HUES64 (cell line): Measurements from ENCODE around the gene ANXA10.
"Not testable (repeated sequence)": the region's sequence is repeated elsewhere in the genome, so short reads cannot be mapped to it uniquely, and the experiment has no call there.

ENCODE experiments used
- H3K27ac ChIP-seq: 2 replicates; pipeline ENCODE4 v1.7.0; 2013; ENCODE audit warnings: low read depth, low read length, inconsistent platforms
- H3K27me3 ChIP-seq: 2 replicates; pipeline ENCODE4 v1.6.1; 2013; ENCODE audit warnings: mild to moderate bottlenecking, low read length; ENCODE audit not compliant: insufficient read depth
- H3K36me3 ChIP-seq: 2 replicates; pipeline ENCODE4 v1.6.1; 2013; ENCODE audit warnings: mild to moderate bottlenecking, low read length; ENCODE audit not compliant: insufficient read depth
- H3K4me1 ChIP-seq: 2 replicates; pipeline ENCODE4 v1.6.1; 2013; ENCODE audit warnings: mild to moderate bottlenecking, low read length, moderate library complexity; ENCODE audit not compliant: insufficient read depth
- H3K4me3 ChIP-seq: 2 replicates; pipeline ENCODE4 v1.5.1; 2013; ENCODE audit warnings: mild to moderate bottlenecking, low read length, moderate library complexity
- H3K9ac ChIP-seq: 2 replicates; pipeline ENCODE4 v1.6.1; 2013; ENCODE audit warnings: mild to moderate bottlenecking, low read depth, low read length
- H3K9me3 ChIP-seq: 2 replicates; pipeline ENCODE4 v1.6.1; 2013; ENCODE audit warnings: low read depth, low read length; ENCODE audit not compliant: insufficient read depth
- WGBS: fragments of 150-250, 120-280 bp; methylation state at CpG from one replicate; pipeline ENCODE4 v1.1.7; 2013; ENCODE audit warnings: missing lambda C conversion rate; 5-methylcytosine and 5-hydroxymethylcytosine counted together

Gene ANXA10

DNA sequence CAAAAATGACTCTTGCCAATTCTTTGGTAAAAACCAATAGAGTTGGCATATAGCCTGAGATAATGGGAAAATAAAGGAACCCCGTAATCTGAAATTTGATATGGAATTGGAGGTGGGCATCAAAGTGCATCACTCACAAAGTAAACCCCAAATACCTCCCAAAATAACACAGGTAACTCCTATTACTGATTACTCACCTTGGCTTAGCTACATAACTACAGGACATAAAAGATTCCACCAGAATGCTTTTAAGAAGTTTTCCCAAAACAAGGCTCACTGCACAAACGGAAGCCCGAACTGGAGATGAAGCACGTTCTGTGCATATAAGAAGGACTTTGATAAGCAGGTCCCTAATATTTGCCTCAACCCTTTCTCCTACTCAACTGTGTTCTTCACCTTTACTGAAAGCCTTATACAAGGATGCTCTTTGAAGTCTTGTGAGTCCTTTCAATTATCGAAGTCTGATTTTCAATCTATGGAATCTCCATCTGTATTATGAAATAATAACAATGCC lies 14.6 kb upstream of the ANXA10 start:
- Histone ChIP-seq H3K4me1 (peaks cover 10% of the 10 kb centered on the region; the same call in 1 of the 2 replicates), H3K4me3 (no peak overlapping the region), H3K27ac (no peak overlapping the region), H3K36me3 (no peaks in the 10 kb centered on the region), H3K9me3 (no peaks in the 10 kb centered on the region), H3K27me3 (no peaks in the 10 kb centered on the region), H3K9ac (no peak overlapping the region)
- WGBS: 96% methylated on average over 3 of the region's 5 CpGs

DNA sequence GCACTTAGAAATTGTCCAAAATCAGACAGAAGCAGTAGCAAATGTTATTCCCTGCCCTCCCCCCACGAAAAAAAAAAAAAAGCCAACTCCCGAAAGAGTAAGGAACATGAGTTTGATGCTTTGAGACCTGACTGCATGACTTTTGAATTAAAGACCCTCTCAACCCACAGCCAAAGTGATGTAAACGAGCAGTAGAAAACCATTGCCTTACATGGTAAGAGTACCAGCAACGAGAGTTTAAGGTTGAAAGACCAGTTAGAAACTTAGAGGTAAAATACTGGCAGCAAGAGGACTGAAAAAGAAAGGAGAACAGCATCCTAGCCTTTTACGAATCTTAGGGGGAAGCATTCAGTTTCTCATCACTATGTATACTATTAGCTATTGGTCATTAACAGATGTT lies 10.0 kb upstream of the ANXA10 start:
- WGBS: 85% methylated on average over 5 of the region's 5 CpGs
- peaks cover 10% of the 10 kb centered on the region; the same call in 1 of the 2 replicates for H3K4me1 ChIP-seq
- H3K9ac ChIP-seq: no peak overlapping the region
- no peak overlapping the region for H3K27ac ChIP-seq
- no peak overlapping the region for H3K4me3 ChIP-seq
- no peaks in the 10 kb centered on the region for H3K36me3 ChIP-seq
- peaks cover 7% of the 10 kb centered on the region for H3K9me3 ChIP-seq
- no peaks in the 10 kb centered on the region for H3K27me3 ChIP-seq

DNA sequence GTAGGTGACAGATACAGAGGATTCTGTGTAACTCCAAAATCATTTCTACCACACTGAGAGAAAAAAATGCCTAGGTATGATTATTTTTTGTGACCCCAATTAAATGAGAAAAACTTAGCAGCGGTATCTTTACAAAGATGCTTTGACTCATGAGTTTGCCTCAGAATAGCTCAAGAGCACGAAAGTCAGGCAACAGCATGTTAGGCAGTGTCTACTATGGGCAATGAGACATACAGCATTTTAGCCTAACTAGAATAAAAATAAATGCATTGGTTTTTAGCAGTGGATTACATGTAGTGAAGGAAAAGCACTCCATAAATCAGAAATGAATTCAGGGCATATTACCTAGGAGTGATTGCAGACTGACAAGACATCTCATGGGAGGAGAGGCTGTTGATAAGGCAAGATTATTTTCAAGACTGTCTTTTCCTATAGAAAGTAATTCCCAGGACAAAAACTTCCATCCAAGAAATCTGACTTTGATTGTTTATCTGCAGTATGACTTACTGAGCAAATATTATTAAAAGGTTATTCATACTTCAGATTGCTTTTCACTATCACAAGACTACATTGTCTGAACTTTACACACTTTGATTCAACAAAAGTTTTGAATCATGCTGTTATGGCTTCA lies 3.6 kb downstream of the ANXA10 start:
- Histone ChIP-seq H3K36me3 (no peaks in the 10 kb centered on the region), H3K4me3 (no peak overlapping the region), H3K9ac (no peak overlapping the region), H3K27me3 (no peaks in the 10 kb centered on the region), H3K4me1 (no peaks in the 10 kb centered on the region), H3K27ac (no peak overlapping the region), H3K9me3 (no peaks in the 10 kb centered on the region)
- WGBS: 95% methylated on average over 2 of the region's 2 CpGs

DNA sequence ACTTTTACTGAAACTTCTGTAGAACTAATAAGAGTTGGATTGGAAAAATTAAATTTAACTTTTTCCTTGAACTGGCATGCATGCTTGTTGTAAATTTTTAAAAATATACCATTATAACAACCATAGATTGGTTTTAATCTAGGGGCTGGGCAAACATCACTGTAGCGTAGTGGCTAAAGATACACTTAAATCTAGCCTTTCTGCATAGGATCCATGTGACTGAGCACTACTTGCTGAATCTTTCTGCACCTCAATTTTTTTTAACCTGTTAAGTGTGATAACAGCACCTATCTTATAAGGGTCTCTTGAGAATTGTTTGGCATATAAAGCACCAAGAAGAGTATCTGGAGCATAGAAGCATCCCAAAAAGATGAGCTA lies 4.1 kb downstream of the ANXA10 start:
- 100% methylated on average over 1 of the region's 1 CpG for WGBS
- H3K27ac ChIP-seq: no peak overlapping the region

DNA sequence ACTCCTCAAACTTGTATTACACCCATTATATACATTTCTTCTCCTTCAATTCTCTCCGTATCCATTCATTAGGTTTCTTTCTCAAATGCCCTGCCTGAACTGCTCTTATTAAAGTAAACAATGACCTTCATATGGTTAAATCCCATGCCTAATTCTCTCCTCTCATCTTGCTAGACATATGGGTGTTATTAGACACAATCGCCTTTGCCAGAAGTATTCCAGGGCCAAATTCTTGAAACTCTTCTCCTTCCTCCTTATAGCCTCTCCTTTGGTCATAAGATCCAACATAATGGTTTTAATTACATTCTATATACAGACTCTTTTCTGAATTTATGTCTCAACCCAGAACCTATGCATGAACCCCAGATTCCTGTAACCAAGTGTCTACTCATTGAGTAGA lies 4.8 kb downstream of the ANXA10 start:
- Histone ChIP-seq H3K9ac (no peak overlapping the region), H3K36me3 (no peaks in the 10 kb centered on the region), H3K4me1 (no peaks in the 10 kb centered on the region), H3K27ac (no peak overlapping the region), H3K27me3 (no peaks in the 10 kb centered on the region), H3K4me3 (no peak overlapping the region), H3K9me3 (no peaks in the 10 kb centered on the region)
- WGBS: 95% methylated on average over 2 of the region's 2 CpGs

More for the DNA sequence above, 4.1 kb downstream of the ANXA10 start:
- Histone ChIP-seq H3K36me3 (no peaks in the 10 kb centered on the region), H3K27me3 (no peaks in the 10 kb centered on the region), H3K4me3 (no peak overlapping the region), H3K4me1 (no peaks in the 10 kb centered on the region), H3K9ac (no peak overlapping the region), H3K9me3 (no peaks in the 10 kb centered on the region)

DNA sequence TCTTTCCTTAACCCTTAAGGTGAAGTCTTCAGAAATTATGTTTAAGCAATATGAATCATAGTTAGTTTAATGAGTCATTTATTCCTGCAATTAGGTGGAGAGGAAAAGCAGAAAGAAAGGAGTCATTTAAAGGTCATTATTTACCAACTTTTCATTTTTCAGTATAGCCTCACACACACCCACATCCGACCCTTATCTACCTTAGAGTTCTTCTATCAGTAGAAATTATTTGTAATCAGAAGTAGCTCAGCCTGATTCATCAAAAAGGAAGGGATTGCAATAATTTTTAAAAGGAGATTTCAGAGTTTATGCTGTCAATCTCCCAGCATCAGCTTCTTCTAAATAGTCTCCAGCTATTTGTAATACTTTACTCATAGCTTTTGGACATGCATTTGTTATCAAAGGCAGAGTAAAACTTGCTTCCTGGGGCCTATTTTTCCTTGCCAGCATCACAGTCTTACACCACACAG lies 5.9 kb downstream of the ANXA10 start:
- no peak overlapping the region for H3K4me3 ChIP-seq
- WGBS: no CpG with 5 or more reads among the region's 1 CpG
- no peaks in the 10 kb centered on the region for H3K27me3 ChIP-seq
- no peaks in the 10 kb centered on the region for H3K4me1 ChIP-seq
- no peaks in the 10 kb centered on the region for H3K9me3 ChIP-seq
- no peaks in the 10 kb centered on the region for H3K36me3 ChIP-seq
- H3K9ac ChIP-seq: no peak overlapping the region
- H3K27ac ChIP-seq: no peak overlapping the region

DNA sequence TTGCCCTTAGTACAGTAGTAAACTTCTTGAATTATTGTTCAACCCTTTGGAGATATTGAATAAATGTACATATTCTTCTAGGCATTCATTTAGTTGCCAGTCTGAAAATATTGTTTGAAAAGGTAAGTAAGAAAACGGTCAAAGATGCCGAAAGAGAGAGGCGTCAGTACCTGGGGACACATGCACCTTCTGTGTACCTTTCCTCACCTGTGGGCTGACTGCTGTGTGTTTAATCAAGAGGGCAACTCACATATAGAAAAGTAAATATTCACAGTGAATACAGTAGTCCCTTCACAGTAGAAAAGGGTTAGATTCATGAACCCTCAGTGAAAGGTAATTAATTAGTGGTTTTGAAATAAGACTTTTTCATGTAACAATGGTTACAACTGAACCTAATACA lies 6.9 kb downstream of the ANXA10 start:
- H3K9me3 ChIP-seq: no peaks in the 10 kb centered on the region
- H3K27me3 ChIP-seq: no peaks in the 10 kb centered on the region
- WGBS: 100% methylated on average over 3 of the region's 3 CpGs
- H3K9ac ChIP-seq: no peak overlapping the region
- no peak overlapping the region for H3K4me3 ChIP-seq
- no peaks in the 10 kb centered on the region for H3K4me1 ChIP-seq
- no peaks in the 10 kb centered on the region for H3K36me3 ChIP-seq
- no peak overlapping the region for H3K27ac ChIP-seq

DNA sequence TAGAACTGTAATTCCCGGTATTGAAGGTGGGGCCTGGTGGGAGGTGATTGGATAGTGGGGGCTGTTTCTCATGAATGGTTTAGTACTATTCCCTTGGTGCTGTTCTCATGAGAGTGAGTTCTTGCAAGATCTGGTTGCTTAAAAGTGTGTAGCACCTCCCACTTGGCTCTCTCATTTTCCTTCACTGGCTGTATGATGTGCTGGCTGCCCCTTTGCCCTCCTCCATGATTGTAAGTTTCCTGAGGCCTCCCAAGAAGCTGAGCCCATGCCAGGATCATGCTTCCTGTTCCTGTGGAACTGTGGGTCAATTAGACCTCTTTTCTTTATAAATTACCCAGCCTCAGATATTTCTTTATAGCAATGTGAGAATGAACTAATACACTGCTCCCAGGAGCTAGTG lies 8.7 kb downstream of the ANXA10 start:
- Histone ChIP-seq H3K36me3 (no peaks in the 10 kb centered on the region), H3K4me1 (no peaks in the 10 kb centered on the region), H3K9me3 (no peaks in the 10 kb centered on the region), H3K27ac (no peak overlapping the region), H3K4me3 (no peak overlapping the region), H3K27me3 (no peaks in the 10 kb centered on the region), H3K9ac (no peak overlapping the region)
- WGBS: 97% methylated on average over 1 of the region's 1 CpG

DNA sequence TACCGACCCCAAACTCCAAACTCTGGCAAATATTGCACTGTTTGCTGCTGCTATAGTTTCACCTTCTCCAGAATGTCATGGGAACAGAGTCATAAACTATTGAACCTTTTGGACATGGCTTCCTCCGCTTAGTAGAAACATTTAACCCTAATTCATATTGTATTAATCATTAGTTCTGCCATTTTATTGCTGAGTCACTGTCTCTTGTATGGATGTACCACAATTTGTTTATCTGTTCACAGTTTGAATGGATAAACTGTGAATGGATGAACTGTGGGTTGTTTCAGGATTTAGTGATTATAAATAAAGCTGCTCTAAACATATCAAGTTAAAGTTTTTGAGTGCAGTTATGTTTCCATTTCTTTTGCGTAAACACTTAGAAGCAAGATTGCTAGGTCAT lies 10.1 kb downstream of the ANXA10 start:
- WGBS: 95% methylated on average over 3 of the region's 3 CpGs
- no peaks in the 10 kb centered on the region for H3K27me3 ChIP-seq
- H3K9me3 ChIP-seq: no peaks in the 10 kb centered on the region
- no peak overlapping the region for H3K27ac ChIP-seq
- no peak overlapping the region for H3K9ac ChIP-seq
- H3K36me3 ChIP-seq: no peaks in the 10 kb centered on the region
- no peaks in the 10 kb centered on the region for H3K4me1 ChIP-seq
- no peak overlapping the region for H3K4me3 ChIP-seq

DNA sequence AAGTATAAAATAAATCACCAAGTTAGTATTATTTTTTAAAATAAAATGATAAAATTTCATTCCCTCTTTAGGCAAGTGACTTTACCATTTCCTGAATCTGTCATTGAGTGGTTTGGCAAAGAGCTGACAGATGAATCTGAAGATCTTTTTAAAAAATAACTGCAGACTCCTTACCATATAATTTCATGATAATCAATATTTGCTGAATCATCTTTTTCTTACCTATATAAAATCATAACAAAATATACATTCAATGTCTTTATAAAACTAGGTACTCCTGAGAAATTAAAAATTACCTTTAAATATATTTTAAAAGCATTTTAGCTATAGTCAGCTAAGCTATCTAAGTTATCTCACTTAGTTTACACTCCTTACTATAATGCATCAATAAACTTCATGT lies 17.2 kb downstream of the ANXA10 start:
- Histone ChIP-seq H3K27me3 (no peaks in the 10 kb centered on the region), H3K4me3 (no peak overlapping the region), H3K27ac (no peak overlapping the region), H3K36me3 (no peaks in the 10 kb centered on the region), H3K4me1 (no peaks in the 10 kb centered on the region), H3K9me3 (no peaks in the 10 kb centered on the region), H3K9ac (no peak overlapping the region)

DNA sequence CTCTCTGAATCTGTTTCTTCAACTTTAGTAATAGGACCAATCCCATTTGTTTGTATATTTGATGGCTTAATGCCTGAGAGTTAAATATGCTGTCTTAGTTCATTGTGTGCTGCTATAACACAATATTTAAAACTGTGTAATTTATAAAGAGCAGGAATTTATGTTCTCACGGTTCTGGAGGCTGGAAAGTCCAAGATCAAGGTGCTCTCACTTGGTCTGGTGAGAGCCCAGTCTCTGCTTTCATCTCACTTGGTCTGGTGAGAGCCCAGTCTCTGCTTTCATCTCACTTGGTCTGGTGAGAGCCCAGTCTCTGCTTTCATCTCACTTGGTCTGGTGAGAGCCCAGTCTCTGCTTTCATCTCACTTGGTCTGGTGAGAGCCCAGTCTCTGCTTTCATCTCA lies 20.7 kb downstream of the ANXA10 start:
- H3K36me3 ChIP-seq, H3K9ac ChIP-seq, H3K27ac ChIP-seq, H3K27me3 ChIP-seq, H3K4me3 ChIP-seq, H3K9me3 ChIP-seq, H3K4me1 ChIP-seq: not testable (repeated sequence)
- 100% methylated on average over 1 of the region's 1 CpG for WGBS

DNA sequence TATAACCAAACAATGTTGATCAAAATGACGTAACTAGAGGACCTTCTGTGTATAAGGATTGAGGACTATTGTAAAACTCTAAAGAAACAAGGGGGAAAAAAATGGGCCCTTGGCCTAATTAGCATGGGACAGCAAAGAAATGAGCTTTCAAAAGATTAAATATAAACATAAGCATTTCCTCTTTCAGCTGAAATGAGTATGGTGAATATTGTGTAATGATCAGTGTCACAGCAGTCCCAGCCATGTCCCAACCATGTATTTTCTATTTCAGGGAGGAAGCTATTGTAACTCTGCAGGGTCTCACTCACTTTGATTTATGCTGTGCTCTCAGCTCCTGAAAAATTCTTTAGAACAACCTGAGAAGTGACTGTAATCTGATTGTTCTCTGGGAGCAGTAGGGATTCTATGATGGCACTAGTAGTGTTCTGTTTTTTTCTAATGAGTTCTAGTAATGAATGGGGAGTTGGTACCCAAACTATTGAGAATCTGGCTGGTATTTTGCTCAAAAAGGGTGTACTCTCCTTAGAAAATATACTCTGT lies 25.8 kb downstream of the ANXA10 start:
- 100% methylated on average over 1 of the region's 1 CpG for WGBS
- H3K36me3 ChIP-seq: no peaks in the 10 kb centered on the region
- no peak overlapping the region for H3K9ac ChIP-seq
- H3K27ac ChIP-seq: no peak overlapping the region
- no peaks in the 10 kb centered on the region for H3K9me3 ChIP-seq
- H3K4me1 ChIP-seq: no peaks in the 10 kb centered on the region
- no peaks in the 10 kb centered on the region for H3K27me3 ChIP-seq
- no peak overlapping the region for H3K4me3 ChIP-seq
